IMR-90 (cell line): ENCODE data around the gene DEDD2.

Experiments
- CEBPB ChIP-seq: IDR thresholded peaks from 2 replicates; pipeline ENCODE4 v1.6.1; 2012; ENCODE audit warnings: low read depth, low read length, improper control_type of control experiment
- RFX5 ChIP-seq: IDR thresholded peaks from 2 replicates; pipeline ENCODE4 v1.8.0; 2012; ENCODE audit warnings: low read depth, mild to moderate bottlenecking, low read length, moderate library complexity

- TF ChIP-seq RFX5 (no peak), CEBPB (no peak)
Observed at GRCh38 chr19:42226886-42227285, 9.4 kb upstream of the DEDD2 start.
